ENCODE measurements around the gene OR2A14. TPM values are rescaled to one million over a fixed set of nuclear protein-coding genes. Genes with fewer than 3 reads are reported as not detected.

The OR2A14 gene
- polyA plus RNA-seq, 1 donor (not counting 4 experiments of a cell fraction or from before 2014, with no cell fraction given) = not detected

GRCh38 chr7:144102041-144102440, 20.9 kb upstream of the OR2A14 start:
- Histone ChIP-seq H3K9me1 (ENCODE audit: control insufficient read depth, extremely low read depth, insufficient read depth, low read length) (no peaks in the 10 kb centered on the region), H4K20me1 (ENCODE audit: control insufficient read depth, extremely low read depth, insufficient read depth, low read length) (no peaks in the 10 kb centered on the region), H3K27ac (ENCODE audit: control insufficient read depth, insufficient read depth, low read length) (no peak overlapping the region), H3K79me2 (ENCODE audit: control insufficient read depth, insufficient read depth, low read length) (no peaks in the 10 kb centered on the region), H3K4me2 (ENCODE audit: control insufficient read depth, extremely low read depth, insufficient read depth, low read depth, low read length) (no peak overlapping the region), H3K27me3 (ENCODE audit: control insufficient read depth, extremely low read depth, insufficient read depth, low read length) (no peaks in the 10 kb centered on the region), H3K9me3 (ENCODE audit: control insufficient read depth, low read depth, low read length) (no peaks in the 10 kb centered on the region), H3K4me1 (ENCODE audit: control insufficient read depth, extremely low read depth, insufficient read depth, low read length) (no peaks in the 10 kb centered on the region), H3K9ac (ENCODE audit: control insufficient read depth, extremely low read depth, insufficient read depth, low read length) (no peak overlapping the region), H3K36me3 (ENCODE audit: control insufficient read depth in 2 of 2, extremely low read depth in 1 of 2, insufficient read depth in 2 of 2, low read length in 2 of 2) (no peaks in the 10 kb centered on the region), H2AFZ (ENCODE audit: control insufficient read depth, low read length) (no peak overlapping the region), H3K4me3 (ENCODE audit: control insufficient read depth in 2 of 3, extremely low read depth in 1 of 3, insufficient read depth in 2 of 3, low read depth in 1 of 3, low read length in 3 of 3) (no peak overlapping the region)
- dilution Hi-C loops (cut with MboI; ENCODE audit: extremely low pct_ligation_motif_present, low sequenced_read_pairs) = no loop called here
- DNase-seq (ENCODE audit: low read depth, low spot score) = no peak
- FAIRE-seq = no peak
- no peak for TF ChIP-seq CTCF (optimal IDR thresholded peaks at IDR 0.05 in 1 of 3, IDR thresholded peaks at IDR 0.05 in 1 of 3, conservative IDR thresholded peaks at IDR 0.05 in 1 of 3; ENCODE audit: extremely low read depth in 1 of 3, insufficient read depth in 2 of 3, low read length in 3 of 3)

- FAIRE-seq (no peak), DNase-seq (ENCODE audit: low read depth, low spot score) (no peak)
- Histone ChIP-seq H3K27ac (ENCODE audit: control insufficient read depth, insufficient read depth, low read length) (no peak overlapping the region), H3K27me3 (ENCODE audit: control insufficient read depth, extremely low read depth, insufficient read depth, low read length) (no peaks in the 10 kb centered on the region), H2AFZ (ENCODE audit: control insufficient read depth, low read length) (no peak overlapping the region), H3K4me3 (ENCODE audit: control insufficient read depth in 2 of 3, extremely low read depth in 1 of 3, insufficient read depth in 2 of 3, low read depth in 1 of 3, low read length in 3 of 3) (no peak overlapping the region), H3K9ac (ENCODE audit: control insufficient read depth, extremely low read depth, insufficient read depth, low read length) (no peak overlapping the region), H4K20me1 (ENCODE audit: control insufficient read depth, extremely low read depth, insufficient read depth, low read length) (no peaks in the 10 kb centered on the region), H3K36me3 (ENCODE audit: control insufficient read depth in 2 of 2, extremely low read depth in 1 of 2, insufficient read depth in 2 of 2, low read length in 2 of 2) (no peaks in the 10 kb centered on the region), H3K4me2 (ENCODE audit: control insufficient read depth, extremely low read depth, insufficient read depth, low read depth, low read length) (no peak overlapping the region), H3K9me1 (ENCODE audit: control insufficient read depth, extremely low read depth, insufficient read depth, low read length) (no peaks in the 10 kb centered on the region), H3K9me3 (ENCODE audit: control insufficient read depth, low read depth, low read length) (no peaks in the 10 kb centered on the region), H3K4me1 (ENCODE audit: control insufficient read depth, extremely low read depth, insufficient read depth, low read length) (no peaks in the 10 kb centered on the region), H3K79me2 (ENCODE audit: control insufficient read depth, insufficient read depth, low read length) (no peaks in the 10 kb centered on the region)
- dilution Hi-C loops (cut with MboI; ENCODE audit: extremely low pct_ligation_motif_present, low sequenced_read_pairs) = no loop called here
- TF ChIP-seq EZH2 (IDR thresholded peaks at IDR 0.05; ENCODE audit: low read length) = no peak
- TF ChIP-seq CTCF (optimal IDR thresholded peaks at IDR 0.05 in 1 of 3, IDR thresholded peaks at IDR 0.05 in 1 of 3, conservative IDR thresholded peaks at IDR 0.05 in 1 of 3; ENCODE audit: extremely low read depth in 1 of 3, insufficient read depth in 2 of 3, low read length in 3 of 3) = no peak
These were observed 17.8 kb upstream of the OR2A14 start for GRCh38 chr7:144105211-144105610.

Data from keratinocyte (primary cell).